Measurements from ENCODE around the gene CGN.

CGN gene

DNA sequence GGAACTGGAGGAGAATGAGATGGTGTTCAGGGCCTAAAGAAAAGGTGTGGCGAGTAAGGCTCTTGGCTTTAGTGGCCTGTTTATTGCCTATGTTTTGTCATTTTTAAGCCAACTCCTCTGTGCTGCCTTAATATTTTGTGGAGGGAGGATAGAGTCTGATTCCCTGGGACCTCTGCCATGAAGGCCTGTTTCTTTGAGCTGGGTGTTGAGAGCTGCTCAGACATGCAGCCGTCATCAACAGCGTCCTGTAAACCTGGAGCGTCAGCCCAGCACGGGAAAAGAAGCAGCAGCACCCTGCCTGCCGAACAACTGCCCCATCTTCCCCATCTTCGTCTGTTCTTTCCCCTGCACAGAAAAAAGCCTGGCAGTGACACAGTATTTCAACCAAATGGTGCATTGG, 73.6 kb downstream of the CGN start:
- FAIRE-seq (no peak), DNase-seq (ENCODE audit: insufficient read length) (no peak)
- TF ChIP-seq TAF1 (IDR thresholded peaks at IDR 0.05; ENCODE audit: borderline replicate concordance, low read depth, low read length) (no peak), POLR2A (IDR thresholded peaks at IDR 0.05; ENCODE audit: low read depth, low read length) (no peak), POLR2AphosphoS5 (IDR thresholded peaks at IDR 0.05; ENCODE audit: low read depth, low read length) (no peak)

DNA sequence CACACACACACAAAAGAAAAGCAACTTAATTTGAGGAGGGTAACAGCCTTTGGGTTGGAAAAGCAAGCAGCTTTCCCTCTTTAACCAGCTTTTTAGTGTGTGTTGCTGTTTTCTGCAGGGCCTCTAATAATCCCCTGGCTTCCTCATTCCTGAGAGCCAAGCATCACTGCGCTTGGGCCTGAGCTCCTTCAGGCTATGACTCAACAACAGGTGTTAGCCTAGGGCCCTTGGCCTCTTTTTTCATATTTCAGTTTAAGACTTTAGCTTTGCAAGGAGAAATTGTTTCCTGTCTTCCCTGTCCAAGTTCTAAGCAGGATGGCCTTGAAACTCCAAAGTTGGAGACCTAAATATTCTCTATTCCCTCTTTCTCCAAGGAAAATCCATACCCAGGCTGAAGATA, 74.4 kb downstream of the CGN start:
- no peak for FAIRE-seq
- no peak for DNase-seq (ENCODE audit: insufficient read length)
- no peak for TF ChIP-seq POLR2A (IDR thresholded peaks at IDR 0.05; ENCODE audit: low read depth, low read length)
- TF ChIP-seq TAF1 (IDR thresholded peaks at IDR 0.05; ENCODE audit: borderline replicate concordance, low read depth, low read length) = no peak
- no peak for TF ChIP-seq POLR2AphosphoS5 (IDR thresholded peaks at IDR 0.05; ENCODE audit: low read depth, low read length)

Data from GM12892 (cell line).